Stimulated activated CD4-positive, alpha-beta T cell treated with anti-CD3 and anti-CD28 coated beads, Interleukin-1b, Interleukin-23, amount 100 ng/mL, for 4 hours (primary cell): ENCODE measurements around the gene MSS51.
"Not testable (repeated sequence)": the region's sequence is repeated elsewhere in the genome, so short reads cannot be mapped to it uniquely, and the experiment has no call there.

Experiments
- DNase-seq, 2 donors: peaks; one replicate each; pipeline ENCODE4 v3.0.0-alpha.2; 2020; ENCODE audit warnings: low read depth in 2 of 2

MSS51 gene

GRCh38 chr10:73414230-73414945 is 19.0 kb downstream of the MSS51 start:
- no peak for DNase-seq

- DNase-seq: peak; percentile 89 to 98
Measured at GRCh38 chr10:73413528-73414229, 19.7 kb downstream of the MSS51 start, which contains the start of gene ANXA7. ANXA7 (minus strand) TSS chr10:73414058; CDS start chr10:73400856, 13,202 bp downstream.

DNA sequence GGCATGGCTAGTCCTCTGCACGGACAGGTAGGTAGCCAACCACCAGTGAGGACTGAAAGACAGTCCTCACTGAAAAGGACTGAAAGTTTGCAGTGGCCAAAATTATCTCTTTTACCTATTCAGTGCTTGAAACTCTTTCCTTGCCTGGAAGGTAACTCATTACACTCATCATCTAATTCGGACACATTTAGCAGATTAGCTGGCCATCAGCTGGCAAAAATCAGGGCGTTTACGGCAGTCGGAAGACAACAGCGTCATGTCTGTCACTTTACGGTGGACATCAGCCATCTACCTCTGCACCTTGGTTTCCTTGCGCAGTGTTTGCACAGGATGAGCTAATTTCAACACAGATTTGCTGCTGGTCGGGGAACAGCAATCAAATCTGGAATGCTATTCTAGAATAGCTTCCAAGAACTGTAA is 20.2 kb downstream of the MSS51 start:
- DNase-seq: peak in 1 of 2 donors; percentile 16

DNA sequence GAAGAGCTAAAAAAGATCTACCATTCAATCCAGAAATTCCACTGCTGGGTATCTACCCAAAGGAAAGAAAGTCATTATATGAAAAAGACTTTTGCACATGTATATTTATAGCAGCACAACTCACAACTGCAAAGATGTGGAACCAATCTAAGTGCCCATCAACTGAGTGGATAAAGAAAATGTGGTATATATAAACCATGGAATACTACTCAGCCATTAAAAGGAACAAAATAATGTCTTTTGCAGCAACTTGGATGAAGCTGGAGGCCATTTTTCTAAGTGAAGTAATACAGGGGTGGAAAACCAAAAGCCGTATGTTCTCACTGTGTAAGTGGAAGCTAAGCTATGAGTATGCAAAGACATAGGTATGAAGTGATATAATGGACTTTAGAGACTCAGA is 22.5 kb downstream of the MSS51 start:
- DNase-seq: no peak

- DNase-seq: no peak
Measured at GRCh38 chr10:73408978-73409521, 24.3 kb downstream of the MSS51 start.

- DNase-seq: no peak
Measured at GRCh38 chr10:73408061-73408460, 25.3 kb downstream of the MSS51 start.

DNA sequence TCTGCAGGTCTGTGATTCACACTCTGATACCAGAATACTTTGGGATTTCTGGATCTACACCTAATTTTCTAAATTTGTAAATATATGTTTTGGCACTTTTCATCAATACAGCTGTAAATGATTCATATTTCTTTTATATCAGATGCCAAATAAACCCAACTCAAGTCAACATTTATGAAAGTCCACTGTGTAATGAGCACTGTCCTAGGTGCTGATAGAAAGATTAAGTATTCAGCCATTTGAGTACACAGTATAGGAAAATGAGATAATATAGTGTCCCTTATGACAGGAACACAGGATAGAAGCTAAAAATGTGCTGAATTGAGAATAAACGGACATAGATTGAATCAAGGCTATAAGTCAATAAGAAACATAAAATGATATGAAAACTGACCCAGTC is 25.9 kb downstream of the MSS51 start:
- no peak for DNase-seq

- DNase-seq: no peak
Measured at GRCh38 chr10:73406846-73407245, 26.5 kb downstream of the MSS51 start.

GRCh38 chr10:73405556-73405955 is 27.8 kb downstream of the MSS51 start:
- DNase-seq: no peak

DNA sequence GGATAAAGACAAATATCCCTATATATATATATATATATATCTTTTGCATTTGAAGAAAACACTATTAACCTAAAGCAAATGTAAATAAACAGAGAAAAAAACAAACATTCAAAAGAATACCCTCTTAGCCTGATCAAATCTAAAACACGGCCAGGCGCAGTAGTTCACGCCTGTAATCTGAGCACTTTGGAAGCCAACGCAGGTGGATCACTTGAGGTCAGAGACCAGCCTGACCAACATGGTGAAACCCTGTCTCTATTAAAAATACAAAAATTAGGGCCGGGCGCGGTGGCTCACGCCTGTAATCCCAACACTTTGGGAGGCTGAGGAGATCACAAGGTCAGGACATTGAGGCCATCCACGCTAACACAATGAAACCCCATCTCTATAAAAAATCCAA is 28.7 kb downstream of the MSS51 start:
- DNase-seq: no peak

GRCh38 chr10:73401636-73402035 is 31.7 kb downstream of the MSS51 start:
- DNase-seq: no peak

- DNase-seq: no peak
Measured at GRCh38 chr10:73399063-73399462, 34.3 kb downstream of the MSS51 start.

- no peak for DNase-seq
Measured at GRCh38 chr10:73398024-73398423, 35.3 kb downstream of the MSS51 start.

DNA sequence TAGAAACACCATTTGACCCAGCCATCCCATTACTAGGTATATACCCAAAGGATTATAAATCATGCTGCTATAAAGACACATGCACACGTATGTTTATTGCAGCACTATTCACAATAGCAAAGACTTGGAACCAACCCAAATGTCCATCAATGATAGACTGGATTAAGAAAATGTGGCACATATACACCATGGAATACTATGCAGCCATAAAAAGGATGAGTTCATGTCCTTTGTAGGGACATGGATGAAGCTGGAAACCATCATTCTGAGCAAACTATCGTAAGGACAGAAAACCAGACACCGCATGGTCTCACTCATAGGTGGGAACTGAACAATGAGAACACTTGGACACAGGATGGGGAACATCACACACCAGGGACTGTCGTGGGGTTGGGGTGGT is 39.0 kb downstream of the MSS51 start:
- not testable (repeated sequence) for DNase-seq

GRCh38 chr10:73388228-73388627 is 45.1 kb downstream of the MSS51 start:
- no peak for DNase-seq

GRCh38 chr10:73386583-73386982 is 46.8 kb downstream of the MSS51 start:
- DNase-seq: no peak

DNA sequence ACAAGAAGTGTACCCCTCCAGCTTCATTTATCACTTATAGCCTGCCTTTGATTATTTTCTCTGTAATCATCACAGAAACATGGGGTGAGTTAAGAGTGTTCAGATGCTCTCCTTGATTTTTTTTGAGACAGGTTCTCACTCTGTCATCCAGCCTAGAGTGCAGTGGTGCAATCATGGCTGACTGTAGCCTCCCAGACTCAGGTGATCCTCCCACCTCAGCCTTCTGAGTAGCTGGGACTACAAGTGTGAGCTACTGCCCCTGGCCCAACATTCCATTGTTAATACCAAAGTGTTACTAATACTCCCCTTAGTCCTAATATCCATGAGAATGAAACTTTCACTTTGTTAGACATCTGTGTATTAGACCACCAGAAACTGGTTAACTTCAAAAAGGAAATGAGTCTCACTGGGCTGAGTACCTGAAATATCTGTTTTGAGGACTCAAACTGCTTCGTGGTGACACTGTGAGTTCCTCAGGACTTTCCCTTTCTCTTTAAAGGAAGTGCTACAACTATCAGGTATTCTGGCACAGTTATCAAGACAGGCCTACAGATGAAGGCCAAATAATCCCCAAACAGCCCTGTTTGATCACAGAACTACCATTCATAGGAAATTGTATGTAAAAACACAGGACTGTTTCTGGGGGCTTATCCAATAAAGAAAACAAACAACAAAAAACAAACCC is 54.2 kb downstream of the MSS51 start:
- DNase-seq: no peak

DNA sequence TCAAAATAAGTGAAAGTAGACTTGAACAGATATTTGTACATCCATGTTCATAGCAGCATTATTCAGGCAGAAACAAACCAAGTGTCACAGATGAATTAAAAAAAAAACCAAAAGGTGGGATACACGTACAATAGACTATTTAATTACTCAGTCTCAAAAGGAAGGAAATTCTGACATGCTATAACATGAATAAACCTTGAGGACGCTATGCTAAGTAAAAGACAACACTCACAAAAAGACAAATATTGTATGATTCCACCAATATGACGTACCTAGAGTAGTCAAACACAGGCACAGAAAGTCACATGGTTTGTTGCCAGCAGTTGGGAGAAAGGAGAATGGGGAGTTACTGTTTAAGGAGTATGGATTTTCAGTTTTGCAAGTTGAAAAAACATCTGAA is 56.7 kb downstream of the MSS51 start:
- DNase-seq: no peak
